SKM-1 (cell line): ENCODE results near the gene CMKLR1.
A peak's percentile ranks its signal among the peaks of the same experiment; 100 is the strongest.

Source experiments
- DNase-seq: peaks from one replicate; lab custom pipeline; 2025; ENCODE audit not compliant: unreplicated experiment; lab: John Stamatoyannopoulos, UW

CMKLR1 gene, protein sequence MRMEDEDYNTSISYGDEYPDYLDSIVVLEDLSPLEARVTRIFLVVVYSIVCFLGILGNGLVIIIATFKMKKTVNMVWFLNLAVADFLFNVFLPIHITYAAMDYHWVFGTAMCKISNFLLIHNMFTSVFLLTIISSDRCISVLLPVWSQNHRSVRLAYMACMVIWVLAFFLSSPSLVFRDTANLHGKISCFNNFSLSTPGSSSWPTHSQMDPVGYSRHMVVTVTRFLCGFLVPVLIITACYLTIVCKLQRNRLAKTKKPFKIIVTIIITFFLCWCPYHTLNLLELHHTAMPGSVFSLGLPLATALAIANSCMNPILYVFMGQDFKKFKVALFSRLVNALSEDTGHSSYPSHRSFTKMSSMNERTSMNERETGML

DNA sequence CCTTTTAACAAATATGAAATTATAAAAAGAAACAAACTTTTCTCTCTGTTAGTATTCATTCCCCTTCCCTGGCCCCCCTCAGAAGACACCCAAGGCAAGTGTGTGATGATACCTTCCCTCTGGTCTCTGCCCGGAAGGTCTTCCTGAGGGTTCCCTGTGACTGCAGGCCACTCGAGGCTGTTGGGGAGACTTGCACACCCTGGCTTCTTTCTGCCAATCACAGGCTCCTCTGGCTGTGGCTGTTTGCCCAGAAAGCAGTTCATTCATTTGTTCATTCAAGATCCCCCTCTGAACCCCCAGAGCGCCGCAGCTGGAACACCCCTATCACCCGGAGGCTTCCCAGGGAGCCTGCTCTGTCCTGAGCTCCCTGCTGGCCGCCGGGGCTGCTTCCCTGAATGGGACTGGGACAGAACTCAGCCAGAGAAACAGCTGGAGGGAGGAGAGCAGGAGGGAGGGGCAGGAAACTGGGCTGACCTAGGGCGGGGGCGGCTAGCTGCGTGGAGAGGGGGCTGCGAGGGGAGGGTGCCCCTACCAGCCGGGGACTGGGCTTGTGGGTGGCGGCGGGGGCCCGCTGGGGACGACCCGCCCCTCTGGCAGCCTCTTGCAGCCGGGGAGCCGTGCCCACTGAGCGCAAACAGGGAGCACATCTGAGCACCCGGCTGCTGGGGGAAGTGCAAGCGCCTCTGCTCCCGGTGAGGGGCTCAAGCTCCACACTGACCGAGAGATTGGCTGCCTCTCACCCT is at the start of gene CMKLR1:
Gene CMKLR1 (minus strand): TSS at position 397 of the 743 bp plus-strand sequence. CDS start 45,720 bp downstream, outside the sequence.
- DNase-seq, result no peak

DNA sequence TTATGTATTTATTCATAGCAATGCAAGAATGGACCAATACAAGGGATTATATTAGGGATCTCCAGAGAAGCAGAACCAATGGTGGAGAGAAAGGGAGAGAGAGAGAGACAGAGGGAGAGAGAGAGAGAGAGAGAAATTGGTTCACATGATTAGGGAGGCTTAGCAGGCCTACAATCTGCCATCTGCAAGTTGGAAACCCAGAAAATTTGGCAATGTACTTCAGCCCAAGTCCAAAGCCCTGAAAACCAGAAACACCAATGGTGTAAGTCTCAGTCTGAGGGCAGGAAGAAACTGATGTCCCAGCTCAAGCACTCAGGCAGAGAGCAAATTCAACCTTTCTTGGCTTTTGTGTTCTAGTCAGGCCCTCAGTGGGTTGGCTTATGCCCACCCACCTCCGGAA is 48.7 kb upstream of the CMKLR1 start:
- no peak for DNase-seq

DNA sequence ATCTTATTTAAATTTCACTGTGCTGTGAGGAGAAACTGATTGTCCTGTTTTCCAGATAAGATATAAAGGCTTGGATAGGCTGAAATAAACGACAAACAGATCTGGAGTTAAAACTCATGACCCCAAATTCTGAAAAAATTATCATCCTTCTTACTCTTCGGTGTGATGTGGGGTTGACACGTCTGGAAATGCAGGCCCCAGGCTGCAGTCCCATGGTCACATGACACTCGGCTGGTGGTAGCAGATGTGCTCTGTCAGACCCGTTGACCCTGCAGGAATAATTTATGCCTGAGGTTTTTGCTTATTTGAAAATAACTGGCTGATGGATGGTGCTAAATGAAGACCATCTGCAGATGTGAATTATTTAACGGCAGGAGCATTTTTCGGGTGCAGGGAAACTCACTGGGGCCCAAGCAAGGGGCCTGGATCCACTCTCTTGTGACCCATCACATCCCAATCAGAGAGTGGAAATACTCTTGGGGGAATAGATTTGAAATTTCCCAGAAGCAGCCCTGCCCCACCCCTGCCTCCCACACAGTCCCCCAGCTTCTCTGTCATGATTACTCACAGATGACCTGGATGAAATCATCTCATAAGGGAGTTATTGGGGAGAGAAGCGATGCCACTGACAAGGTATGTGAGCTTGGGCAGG is 47.7 kb upstream of the CMKLR1 start:
- no peak for DNase-seq

DNA sequence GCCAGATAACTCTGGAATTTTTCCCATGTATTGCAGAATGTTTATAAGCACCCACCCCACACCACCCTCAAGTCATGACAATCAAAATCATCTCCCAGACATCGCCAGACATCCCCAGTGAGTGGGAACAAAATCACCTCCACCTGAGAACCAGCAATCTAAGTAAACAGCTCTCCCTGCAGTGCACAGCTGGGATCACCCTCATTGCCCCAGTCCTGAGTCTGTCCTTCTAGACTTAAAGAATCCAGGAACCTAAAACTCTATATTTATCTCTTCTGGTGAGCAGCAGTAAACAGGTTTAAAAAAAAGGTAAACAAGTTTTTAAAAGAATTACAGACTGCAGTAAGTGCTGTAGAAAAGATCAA is 43.3 kb upstream of the CMKLR1 start:
- DNase-seq, result no peak

DNA sequence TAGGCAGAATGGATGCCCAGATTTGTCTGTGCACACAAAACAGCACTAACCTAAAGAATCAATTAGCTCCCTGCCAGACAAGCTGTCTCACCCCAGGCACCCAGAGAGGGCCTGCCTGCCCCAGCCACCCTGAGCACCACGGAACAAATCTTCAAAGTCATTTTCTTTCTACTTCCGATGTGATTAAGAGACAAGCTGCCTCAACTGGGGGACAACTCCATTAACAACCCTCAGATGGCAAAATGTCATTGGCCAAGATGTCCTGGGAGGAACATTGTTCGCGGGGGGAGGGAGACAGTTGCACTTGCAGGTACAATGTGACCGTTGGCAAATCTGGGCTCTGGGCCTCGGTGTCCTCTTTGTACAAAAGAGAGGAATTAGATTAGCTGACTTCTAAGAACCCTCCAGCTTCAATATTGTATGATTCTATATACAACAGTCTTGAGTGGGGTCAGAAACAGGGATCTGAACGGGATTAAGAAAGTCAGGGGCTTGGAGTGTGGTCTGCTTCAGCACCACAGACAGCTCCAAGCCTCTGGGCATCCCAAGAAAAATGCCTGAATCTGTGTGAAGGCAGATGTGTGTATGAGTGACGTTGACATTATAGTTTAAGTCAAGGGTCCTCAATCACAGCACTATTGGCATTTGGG is 42.8 kb upstream of the CMKLR1 start:
- DNase-seq, result no peak

DNA sequence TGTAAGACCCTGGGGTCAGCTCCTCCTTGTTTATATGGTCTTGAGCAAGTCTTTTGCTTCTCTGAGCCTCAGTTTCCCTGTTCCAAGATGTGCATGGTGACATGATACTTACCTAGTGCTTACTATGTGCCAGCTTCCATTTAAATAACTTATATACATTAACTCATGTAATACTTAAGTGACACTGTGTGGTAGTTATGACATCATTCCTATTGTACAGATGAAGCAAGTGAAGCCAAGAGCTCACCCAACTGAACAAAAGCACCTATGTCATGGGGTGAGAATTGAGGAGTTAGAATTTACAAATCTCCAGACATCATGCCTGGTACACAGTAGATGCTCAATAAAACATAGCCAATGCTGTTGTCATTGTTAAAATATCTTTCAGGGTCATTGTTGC is 41.3 kb upstream of the CMKLR1 start:
- DNase-seq, result no peak

DNA sequence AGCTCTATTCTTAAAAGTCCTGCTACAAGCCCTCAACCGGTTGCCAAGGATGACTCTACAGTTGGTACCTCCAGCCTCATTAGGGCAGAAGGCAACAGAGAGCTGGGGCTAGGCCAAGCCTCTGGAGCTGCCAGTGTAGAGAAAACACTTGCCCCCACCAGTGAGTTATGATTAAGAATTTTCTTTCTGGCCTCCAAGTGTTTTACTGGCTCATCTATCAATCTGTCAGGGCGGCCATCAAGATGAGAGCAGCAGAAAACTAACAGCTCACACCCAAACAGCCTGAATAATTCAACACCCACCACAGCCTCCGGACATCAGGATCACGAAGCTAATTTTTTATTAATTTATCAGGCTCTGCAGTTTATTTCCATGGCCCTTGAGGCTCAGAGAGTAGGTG is 40.7 kb upstream of the CMKLR1 start:
- DNase-seq, result no peak

DNA sequence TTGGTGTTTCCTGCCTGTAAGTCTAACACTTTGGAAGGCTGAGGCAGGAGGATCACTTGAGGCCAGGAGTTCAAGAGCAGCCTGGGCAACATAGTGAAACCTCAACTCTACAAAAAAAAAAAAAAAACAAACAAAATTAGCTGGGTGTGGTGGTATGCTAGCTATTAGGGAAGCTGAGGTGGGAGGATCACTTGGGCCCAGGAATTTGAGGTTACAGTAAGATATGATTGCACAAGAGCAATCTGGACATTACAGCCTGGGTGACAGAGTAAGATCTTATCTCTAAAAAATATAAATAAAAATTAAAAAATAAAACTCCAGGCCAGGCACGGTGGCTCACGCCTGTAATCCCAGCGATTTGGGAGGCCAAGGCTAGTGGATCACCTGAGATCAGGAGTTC is 39.8 kb upstream of the CMKLR1 start:
- no peak for DNase-seq

DNA sequence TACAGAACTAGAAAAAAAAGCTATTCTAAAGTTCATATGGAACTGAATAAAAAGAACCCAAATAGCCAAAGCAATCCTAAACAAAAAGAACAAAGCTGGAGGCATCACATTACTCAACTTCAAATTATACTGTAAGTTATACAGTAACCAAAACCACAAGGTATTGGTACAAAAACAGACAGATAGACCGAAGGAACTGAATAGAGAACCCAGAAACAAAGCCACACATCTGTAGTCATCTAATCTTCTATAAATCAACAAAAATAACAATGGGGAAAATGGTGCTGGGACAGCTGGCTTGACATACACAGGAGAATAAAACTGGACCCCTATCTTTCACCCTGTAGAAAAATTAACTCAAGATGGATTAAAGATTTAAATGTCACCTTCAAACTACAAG is 38.1 kb upstream of the CMKLR1 start:
- no peak for DNase-seq

DNA sequence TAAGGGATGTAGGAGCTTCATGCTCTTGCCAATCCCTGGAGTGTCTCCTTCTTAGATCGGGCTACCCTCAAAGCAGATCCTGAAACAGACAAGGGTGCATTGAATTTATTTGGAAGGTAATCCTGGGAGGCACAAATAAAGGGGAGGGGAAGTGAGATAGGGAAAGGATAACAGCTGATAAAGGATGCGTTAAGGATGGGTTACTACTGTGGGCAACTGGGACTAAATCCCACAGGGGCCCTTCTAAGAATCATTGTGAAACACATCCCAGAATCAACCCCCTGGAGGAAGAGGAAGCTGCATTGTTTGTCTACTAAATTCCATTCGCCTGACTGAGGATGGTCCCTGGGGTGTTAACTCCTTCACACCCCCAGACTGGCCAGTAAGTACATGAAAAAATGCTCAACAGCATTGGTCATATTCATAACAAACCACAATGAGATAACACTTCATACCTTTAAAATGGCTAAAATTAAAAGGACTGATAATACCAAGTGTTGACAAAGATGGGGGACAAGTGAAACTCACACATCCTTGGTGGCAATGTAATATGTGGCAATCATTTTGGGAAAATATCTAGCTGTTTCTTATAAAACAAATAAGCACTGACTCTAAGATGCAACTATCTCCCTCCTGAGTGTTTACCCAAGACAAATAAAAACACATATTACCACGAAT is 37.0 kb upstream of the CMKLR1 start:
- DNase-seq, result no peak

DNA sequence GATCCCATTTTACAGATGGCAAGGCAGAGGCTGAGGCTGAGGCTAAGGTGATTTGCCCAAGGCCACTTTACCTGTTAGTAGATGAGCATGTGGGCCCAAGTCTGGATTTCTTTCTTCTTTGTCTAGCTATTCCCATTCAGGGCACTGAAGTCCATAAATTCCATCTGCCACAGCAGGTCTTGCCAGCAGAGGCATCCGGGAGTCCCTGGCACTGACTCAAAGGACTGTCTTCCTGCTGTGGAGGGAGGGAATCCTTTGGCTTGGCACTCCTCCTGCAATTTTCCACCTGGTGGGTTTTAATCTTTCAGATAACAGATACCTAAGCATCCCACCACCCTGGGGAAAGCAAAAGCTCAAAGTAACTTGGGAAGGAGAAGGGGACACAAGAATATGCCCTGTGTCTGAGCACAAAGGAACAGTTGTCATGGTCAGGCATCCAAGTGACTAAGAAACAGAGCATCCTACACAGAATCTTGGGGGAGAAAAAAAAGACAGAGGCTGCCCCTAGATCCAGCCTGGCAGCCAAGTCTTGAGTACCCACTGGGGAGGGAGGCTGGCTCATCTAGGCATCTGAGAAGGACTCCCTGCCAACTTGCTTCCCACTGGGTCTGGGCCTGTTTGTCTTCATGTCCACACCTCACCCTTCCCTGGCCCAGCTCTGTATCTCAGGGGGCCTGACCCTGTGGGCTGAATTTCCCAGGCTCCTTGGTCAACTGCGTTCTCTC is 35.6 kb upstream of the CMKLR1 start:
- DNase-seq, result no peak

DNA sequence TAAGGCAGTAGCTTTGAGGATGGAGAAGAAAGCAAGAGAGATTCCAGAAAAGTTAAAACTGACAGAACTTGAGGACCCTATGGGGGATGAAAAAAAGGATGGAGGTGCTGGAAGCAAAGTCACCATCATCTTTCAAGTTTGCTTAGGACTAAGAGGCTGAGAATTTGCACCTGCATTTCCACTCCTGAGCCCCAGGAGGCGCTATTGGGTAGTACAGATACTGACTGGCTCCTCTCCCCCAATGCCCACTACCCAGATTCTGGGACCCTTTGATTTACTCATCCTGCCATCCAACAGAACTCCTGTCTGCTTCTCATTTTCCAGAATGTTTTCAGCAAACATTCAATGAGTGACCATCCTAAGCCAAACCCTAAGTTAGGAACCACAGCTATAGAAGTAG is 34.0 kb upstream of the CMKLR1 start:
- DNase-seq, result no peak

DNA sequence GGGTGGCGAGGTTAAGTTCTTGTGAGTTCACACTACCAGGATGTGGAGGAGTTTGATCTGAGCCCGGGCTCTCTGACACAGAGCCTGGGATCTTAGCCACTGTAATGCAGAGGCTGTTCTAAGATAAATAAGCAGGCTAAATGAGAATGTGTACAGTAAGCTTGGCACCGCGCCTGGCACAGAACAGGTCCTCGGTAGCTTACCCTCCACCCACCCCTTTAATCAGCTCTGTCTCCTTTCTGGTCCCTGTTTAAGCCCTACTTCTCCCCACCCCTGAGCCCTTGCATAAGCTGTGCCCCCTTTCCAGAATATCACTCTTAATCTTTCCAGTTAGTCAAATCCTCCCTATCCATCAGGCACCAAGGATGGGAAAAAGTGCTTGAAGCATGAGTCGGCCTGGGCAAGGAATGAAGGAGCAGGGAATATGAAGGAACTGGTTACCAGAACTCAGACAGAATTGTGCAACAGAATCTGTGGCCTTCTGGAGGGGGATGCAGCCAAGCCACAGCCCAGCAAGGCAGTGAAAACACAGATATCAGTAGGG is 32.8 kb upstream of the CMKLR1 start:
- no peak for DNase-seq

DNA sequence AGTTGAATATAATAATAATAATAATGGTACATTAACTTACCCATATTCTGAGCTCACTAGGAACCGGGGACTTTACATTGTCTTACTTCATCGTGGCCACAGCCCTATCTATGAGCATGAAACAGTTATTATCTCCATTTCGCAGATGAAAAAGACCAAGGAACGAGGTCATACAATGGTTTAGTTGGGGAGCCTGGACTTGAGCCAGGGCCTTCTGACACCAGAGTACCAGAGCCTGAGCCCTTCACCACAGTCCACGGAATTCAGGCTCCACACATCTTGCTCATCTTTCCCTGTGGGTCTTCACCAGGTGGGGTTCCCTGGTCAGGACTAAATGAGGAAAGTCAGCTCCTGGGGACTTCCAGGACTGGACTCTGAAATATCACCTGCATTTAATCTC is 31.3 kb upstream of the CMKLR1 start:
- DNase-seq, result no peak

DNA sequence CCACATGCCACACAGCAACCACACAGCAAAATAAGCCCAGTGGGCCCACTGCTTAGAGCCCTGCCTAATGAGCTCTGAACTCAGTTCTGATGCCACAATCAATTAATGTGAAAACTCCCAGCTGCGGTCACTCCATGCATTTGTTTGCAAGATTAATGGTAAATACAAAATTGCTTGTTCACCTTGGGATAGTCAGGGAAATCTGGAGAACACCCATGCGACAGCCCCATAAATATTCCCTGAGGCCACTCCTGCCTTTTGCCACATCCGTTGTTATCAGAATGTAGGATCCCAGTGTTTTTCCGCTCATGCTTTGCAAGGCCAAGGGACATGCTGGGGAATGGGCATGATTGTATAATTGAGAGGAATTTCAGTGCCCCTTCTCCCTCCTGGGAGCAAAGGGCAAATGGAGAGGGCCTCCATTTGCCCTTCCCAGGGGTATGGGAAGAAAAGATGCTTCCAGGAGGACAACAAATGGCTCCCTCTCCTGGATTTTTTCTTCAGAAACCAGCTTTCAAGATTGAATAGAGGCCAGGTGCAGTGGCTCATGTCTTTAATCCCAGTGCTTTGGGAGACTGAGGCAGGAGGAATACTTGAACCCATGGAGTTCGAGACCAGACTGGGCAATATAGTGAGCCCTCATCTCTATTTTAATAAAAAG is 30.8 kb upstream of the CMKLR1 start:
- no peak for DNase-seq

DNA sequence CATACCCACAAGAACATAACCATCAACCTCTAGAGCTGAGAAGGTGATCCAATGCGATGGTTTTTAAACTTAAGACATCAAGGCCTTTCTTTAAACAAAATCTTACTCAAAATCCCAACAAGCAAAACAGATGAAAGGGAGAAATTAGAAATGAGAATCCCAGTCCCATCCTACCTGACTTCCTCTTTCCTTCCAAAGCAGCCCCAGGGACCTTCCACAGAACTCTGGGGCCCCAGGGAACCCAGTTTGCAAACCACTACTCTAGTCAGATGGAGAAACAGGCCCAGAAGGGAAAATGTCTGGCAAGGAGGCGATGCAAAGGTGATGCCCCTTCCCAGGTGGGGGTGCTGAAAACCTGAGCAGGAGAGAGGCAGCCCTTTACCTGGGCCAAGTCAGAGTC is 29.0 kb upstream of the CMKLR1 start:
- DNase-seq, result no peak

DNA sequence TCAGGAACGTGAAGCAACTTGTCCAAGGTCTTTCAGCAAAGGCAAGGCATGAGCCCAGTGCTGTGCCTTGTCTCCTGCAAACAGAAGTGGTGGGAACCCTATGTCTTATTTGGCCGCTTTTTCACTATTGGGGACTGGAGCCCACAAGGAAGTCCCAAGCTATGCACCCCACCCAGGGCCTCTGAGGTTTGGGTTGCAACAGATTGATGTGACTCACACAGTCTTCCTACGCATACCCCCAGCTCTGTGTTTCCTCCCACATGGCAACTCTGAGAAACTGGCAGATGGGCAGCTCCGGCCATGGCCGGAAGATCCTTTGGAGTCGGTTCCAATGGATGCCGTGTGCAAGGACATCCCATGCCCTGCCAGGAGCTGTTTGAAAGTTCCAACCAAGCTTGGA is 28.3 kb upstream of the CMKLR1 start:
- DNase-seq, result peak; percentile 3

DNA sequence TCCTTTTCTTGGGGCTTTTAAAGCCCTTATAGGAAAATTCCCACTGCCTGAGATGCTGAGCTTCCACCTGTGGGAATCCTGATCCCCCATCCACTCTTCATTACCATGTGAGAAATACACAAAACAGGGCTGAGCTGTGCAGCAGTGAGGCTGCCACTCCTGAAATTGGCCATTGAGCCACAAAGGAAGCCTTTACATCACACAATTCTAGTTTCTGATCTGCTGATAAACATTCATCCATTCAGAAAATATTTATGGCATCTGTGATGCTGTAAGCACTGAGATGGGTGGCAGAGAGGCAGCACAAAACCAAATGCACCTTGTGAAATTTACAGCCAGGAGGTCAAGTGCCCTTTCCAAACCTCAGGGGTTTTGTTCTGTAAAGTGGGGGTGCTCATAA is 26.2 kb upstream of the CMKLR1 start:
- DNase-seq, result no peak

DNA sequence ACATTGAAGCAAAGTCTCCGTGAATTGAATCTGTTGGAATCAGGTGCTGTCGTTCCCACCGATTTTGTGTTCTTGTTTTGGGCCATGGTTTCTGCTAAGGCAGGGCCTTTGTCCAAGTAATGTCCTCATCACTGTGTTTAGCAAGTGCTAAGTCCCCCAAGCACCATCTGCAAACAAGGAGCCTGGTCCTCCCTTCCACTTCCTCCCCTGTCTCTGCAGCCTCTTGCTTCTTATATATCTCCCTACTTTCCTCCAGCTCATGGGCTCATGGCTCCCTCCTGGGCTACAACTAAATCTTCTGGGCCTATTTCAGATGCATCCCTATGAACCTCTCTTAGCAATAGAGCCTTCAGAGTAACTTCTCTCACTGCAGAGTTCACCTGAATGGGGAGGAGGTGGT is 25.8 kb upstream of the CMKLR1 start:
- DNase-seq, result no peak

DNA sequence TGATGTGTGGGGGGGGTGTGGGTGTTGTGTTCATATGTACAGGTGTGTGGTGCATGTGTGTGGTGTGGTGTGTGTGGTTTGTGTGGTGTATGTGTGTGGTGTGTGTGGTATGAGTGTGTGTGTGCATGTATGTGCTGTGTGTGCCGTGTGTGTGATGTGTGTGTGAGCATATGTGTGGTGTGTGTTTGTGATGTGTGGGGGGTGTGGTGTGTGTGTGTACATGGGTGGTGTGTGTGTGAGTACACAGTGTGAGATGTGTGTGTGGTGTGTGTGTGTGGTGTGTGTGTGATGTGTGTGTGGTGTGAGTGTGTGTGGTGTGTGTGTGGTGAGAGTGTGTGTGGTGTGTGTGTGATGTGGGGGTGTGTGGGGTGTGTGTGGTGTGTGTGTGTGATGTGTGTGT is 24.5 kb upstream of the CMKLR1 start:
- no peak for DNase-seq
